ENCODE data around the gene HDAC9. TPM values are rescaled to one million over a fixed set of nuclear protein-coding genes. Genes with fewer than 3 reads are reported as not detected.

HDAC9 gene
- total RNA-seq, 2 donors from 2014 or later: 8.3 to 31.9 TPM

DNA sequence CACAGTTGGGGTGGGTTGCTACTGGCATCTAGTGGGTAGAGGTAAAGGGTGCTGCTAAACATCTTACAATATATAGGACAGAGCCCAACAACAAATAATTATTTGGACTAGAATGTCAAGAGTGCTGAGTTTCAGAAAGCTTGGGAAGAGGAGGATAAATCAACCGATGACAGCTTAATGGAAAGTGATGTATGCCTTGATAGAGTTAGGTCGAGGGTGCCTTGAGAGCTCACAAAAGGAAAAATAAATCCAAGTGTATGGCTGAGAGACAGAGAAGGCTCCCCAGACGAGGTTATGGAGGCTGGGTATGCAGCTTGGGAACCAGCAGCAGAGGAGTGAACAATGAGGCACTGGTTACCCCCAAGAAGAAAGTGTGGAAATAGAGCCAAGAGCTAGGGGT is 211.1 kb downstream of the HDAC9 start:
- Histone ChIP-seq H3K27ac (no peak overlapping the region), H3K9me3 (no peaks in the 10 kb centered on the region), H3K36me3 (no peaks in the 10 kb centered on the region), H3K4me3 (no peak overlapping the region), H3K27me3 (replicated peaks; ENCODE audit: insufficient read depth) (no peaks in the 10 kb centered on the region), H3K4me1 (replicated peaks) (no peaks in the 10 kb centered on the region)
- DNase-seq (ENCODE audit: low spot score): no peak
- intact Hi-C loops (cut with DNase I): no loop called here
- WGBS: 54% methylated on average over 3 of the region's 3 CpGs
- TF ChIP-seq, protein P1, sequence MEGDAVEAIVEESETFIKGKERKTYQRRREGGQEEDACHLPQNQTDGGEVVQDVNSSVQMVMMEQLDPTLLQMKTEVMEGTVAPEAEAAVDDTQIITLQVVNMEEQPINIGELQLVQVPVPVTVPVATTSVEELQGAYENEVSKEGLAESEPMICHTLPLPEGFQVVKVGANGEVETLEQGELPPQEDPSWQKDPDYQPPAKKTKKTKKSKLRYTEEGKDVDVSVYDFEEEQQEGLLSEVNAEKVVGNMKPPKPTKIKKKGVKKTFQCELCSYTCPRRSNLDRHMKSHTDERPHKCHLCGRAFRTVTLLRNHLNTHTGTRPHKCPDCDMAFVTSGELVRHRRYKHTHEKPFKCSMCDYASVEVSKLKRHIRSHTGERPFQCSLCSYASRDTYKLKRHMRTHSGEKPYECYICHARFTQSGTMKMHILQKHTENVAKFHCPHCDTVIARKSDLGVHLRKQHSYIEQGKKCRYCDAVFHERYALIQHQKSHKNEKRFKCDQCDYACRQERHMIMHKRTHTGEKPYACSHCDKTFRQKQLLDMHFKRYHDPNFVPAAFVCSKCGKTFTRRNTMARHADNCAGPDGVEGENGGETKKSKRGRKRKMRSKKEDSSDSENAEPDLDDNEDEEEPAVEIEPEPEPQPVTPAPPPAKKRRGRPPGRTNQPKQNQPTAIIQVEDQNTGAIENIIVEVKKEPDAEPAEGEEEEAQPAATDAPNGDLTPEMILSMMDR (IDR thresholded peaks at IDR 0.05): no peak
- no peak for TF ChIP-seq POLR2A (IDR thresholded peaks at IDR 0.05)
- no peak for TF ChIP-seq POLR2AphosphoS5 (IDR thresholded peaks at IDR 0.05)

DNA sequence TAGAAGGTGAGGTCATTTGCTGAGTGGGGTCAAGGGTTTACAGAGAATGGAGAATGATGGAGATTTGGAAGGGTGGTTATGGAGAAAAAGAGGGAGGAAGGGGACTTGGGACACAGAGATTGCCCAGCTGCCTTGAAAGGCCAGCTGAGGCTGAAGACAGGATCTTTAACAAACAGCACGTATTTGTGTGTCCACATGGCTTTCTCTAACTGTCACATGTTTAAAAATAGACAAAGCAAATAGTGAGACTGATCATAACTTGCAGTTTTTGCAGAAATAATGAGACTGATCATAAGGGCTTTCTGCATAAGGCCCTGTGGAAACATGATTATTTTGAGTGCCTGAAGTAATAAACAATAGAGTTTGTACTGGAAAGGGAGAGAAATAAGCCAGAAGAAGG is 212.7 kb downstream of the HDAC9 start:
- Histone ChIP-seq H3K27me3 (replicated peaks; ENCODE audit: insufficient read depth) (no peaks in the 10 kb centered on the region), H3K9me3 (no peaks in the 10 kb centered on the region), H3K27ac (no peak overlapping the region), H3K4me1 (replicated peaks) (no peaks in the 10 kb centered on the region), H3K4me3 (no peak overlapping the region), H3K36me3 (no peaks in the 10 kb centered on the region)
- 69% methylated on average over 1 of the region's 1 CpG for WGBS
- TF ChIP-seq POLR2A (IDR thresholded peaks at IDR 0.05): no peak
- no peak for TF ChIP-seq POLR2AphosphoS5 (IDR thresholded peaks at IDR 0.05)
- TF ChIP-seq, protein P1 (IDR thresholded peaks at IDR 0.05): no peak
- intact Hi-C loops (cut with DNase I): no loop called here
- no peak for DNase-seq (ENCODE audit: low spot score)

DNA sequence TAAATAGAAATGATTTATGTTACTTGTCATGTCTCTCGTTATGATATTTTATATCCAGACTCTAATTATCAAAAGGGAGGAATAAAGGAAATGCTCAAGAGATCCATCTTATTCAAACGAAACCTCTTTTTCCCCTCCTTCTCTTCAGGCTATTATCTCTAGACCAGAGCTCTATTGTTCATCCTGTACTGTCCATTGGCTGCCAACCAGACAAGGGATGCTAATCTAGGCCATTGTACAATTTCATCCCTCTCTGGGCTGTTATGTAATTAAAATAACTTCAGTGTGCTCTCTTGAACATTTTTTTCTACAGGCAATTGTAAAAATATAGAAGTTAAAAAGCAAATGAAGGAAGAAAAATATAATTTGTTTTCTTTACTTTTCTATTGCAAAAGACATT is 220.4 kb downstream of the HDAC9 start:
- 64% methylated on average over 2 of the region's 2 CpGs for WGBS
- TF ChIP-seq, protein P1 (IDR thresholded peaks at IDR 0.05): no peak
- TF ChIP-seq POLR2A (IDR thresholded peaks at IDR 0.05) (no peak), POLR2AphosphoS5 (IDR thresholded peaks at IDR 0.05) (no peak)
- H3K4me3 ChIP-seq: no peak overlapping the region
- no peaks in the 10 kb centered on the region for H3K4me1 ChIP-seq (replicated peaks)
- no peaks in the 10 kb centered on the region for H3K9me3 ChIP-seq
- intact Hi-C loops (cut with DNase I): no loop called here
- H3K27ac ChIP-seq: no peak overlapping the region
- no peak for DNase-seq (ENCODE audit: low spot score)
- H3K36me3 ChIP-seq: no peaks in the 10 kb centered on the region
- H3K27me3 ChIP-seq (replicated peaks; ENCODE audit: insufficient read depth): no peaks in the 10 kb centered on the region

DNA sequence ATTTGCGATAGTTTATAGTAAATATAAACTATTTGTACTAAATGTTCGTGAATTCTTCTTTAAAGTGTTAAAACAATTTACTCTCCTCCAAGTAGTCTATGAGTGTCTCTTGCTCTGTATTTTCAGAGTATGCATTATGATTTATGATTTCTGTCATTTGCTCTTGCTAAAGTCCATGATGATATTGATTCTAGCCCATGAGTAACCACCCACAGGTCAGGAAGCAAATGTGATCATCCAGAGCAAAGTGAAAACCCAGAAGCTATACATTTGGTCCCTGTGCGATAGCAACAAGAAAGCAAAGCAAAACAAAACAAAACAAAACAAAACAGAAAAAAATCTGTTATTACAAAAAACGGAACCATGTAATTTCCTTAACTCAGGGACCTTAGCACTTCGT is 225.9 kb downstream of the HDAC9 start:
- 93% methylated on average over 5 of the region's 5 CpGs for WGBS
- Histone ChIP-seq H3K36me3 (no peaks in the 10 kb centered on the region), H3K9me3 (no peaks in the 10 kb centered on the region), H3K4me3 (no peak overlapping the region), H3K27ac (no peak overlapping the region), H3K27me3 (replicated peaks; ENCODE audit: insufficient read depth) (no peaks in the 10 kb centered on the region), H3K4me1 (replicated peaks) (no peaks in the 10 kb centered on the region)
- DNase-seq (ENCODE audit: low spot score): no peak
- TF ChIP-seq POLR2A (IDR thresholded peaks at IDR 0.05): no peak
- TF ChIP-seq, protein P1 (IDR thresholded peaks at IDR 0.05): no peak
- TF ChIP-seq POLR2AphosphoS5 (IDR thresholded peaks at IDR 0.05): no peak
- intact Hi-C loops (cut with DNase I): no loop called here

DNA sequence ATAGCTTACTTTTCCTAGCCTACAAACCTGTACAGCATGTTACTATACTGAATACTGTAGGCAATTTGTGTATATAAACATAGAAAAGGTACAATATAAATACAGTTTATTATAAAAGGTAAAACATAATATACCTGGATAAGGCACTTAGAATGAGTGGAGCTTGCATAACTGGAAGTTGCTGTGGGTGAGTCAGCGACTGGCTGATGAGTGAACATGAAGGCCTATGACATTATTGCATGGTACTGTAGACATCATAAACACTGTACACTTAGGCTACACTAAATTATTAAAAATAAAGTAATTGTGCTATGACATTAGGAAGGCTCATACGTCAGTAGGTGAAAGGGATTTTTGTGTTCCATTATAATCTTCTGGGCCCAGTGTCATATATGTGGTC is 228.8 kb downstream of the HDAC9 start:
- Histone ChIP-seq H3K36me3 (no peaks in the 10 kb centered on the region), H3K27me3 (replicated peaks; ENCODE audit: insufficient read depth) (no peaks in the 10 kb centered on the region), H3K9me3 (no peaks in the 10 kb centered on the region), H3K4me1 (replicated peaks) (no peaks in the 10 kb centered on the region), H3K27ac (no peak overlapping the region), H3K4me3 (no peak overlapping the region)
- no peak for DNase-seq (ENCODE audit: low spot score)
- TF ChIP-seq, protein P1 (IDR thresholded peaks at IDR 0.05): no peak
- TF ChIP-seq POLR2A (IDR thresholded peaks at IDR 0.05) (no peak), POLR2AphosphoS5 (IDR thresholded peaks at IDR 0.05) (no peak)
- intact Hi-C loops (cut with DNase I): no loop called here
- WGBS: 89% methylated on average over 2 of the region's 2 CpGs

All from prostate gland (tissue), 2 donors.